ENCODE data around the gene TRIM34. TPM values are rescaled to one million over a fixed set of nuclear protein-coding genes. Genes with fewer than 3 reads are reported as not detected.
A peak's percentile ranks its signal among the peaks of the same experiment; 100 is the strongest.
"Not testable (repeated sequence)": the region's sequence is repeated elsewhere in the genome, so short reads cannot be mapped to it uniquely, and the experiment has no call there.

The TRIM34 gene
- total RNA-seq, 4 donors from 2014 or later, result 1.5 to 9.8 (median 7.1) TPM

DNA sequence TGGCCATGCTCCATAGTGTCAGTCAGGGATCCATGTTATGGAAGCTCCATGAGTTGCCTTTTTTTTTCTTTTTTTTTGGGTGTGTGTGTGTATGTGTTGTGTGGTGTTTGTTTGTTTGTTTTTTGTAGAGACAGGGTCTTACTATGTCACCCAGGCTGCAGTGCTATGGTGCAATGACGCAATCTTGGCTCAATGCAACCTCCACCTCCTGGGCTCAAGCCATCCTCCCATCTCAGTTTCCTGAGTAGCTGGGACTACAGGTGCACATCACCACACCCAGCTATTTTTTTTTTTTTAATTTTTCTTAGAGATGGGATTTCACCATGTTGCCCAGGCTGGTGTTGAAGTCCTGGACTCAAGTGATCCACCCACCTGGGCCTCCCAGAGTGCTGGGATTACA lies 63.7 kb downstream of the TRIM34 start:
- intact Hi-C loops (cut with DNase I; ENCODE audit: low total_unique reads) (loop anchor here (10.0 kb wide), 1 partner anchor 94 kb away; the partner anchor contains the start of gene TRIM6), in situ Hi-C loops (cut with MboI; ENCODE audit: low pct_ligation_motif_present in 1 of 4, low pct_unique_long_range_greater_than_20kb in 1 of 4, low sequenced_read_pairs in 3 of 4) (no loop called here)
- DNase-seq, result no peak
- TF ChIP-seq POLR2A (IDR thresholded peaks at IDR 0.05), result no peak
- TF ChIP-seq EP300 (IDR thresholded peaks at IDR 0.05; ENCODE audit: low read depth), result no peak
- TF ChIP-seq, protein P1, sequence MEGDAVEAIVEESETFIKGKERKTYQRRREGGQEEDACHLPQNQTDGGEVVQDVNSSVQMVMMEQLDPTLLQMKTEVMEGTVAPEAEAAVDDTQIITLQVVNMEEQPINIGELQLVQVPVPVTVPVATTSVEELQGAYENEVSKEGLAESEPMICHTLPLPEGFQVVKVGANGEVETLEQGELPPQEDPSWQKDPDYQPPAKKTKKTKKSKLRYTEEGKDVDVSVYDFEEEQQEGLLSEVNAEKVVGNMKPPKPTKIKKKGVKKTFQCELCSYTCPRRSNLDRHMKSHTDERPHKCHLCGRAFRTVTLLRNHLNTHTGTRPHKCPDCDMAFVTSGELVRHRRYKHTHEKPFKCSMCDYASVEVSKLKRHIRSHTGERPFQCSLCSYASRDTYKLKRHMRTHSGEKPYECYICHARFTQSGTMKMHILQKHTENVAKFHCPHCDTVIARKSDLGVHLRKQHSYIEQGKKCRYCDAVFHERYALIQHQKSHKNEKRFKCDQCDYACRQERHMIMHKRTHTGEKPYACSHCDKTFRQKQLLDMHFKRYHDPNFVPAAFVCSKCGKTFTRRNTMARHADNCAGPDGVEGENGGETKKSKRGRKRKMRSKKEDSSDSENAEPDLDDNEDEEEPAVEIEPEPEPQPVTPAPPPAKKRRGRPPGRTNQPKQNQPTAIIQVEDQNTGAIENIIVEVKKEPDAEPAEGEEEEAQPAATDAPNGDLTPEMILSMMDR (IDR thresholded peaks at IDR 0.05), result no peak
- no peak for TF ChIP-seq POLR2AphosphoS5 (IDR thresholded peaks at IDR 0.05)
- peak overlapping the region; percentile 82 to 88 (median 84) for H3K27ac ChIP-seq
- H3K4me3 ChIP-seq, result no peak overlapping the region
- H3K27me3 ChIP-seq, result no peaks in the 10 kb centered on the region
- no peaks in the 10 kb centered on the region for H3K36me3 ChIP-seq
- 100% methylated on average over 1 of the region's 1 CpG; no CpG with 5 or more reads in 1 of the 2 donors for WGBS, 2 donors (ENCODE audit: low coverage in 1 of 2)
- no peaks in the 10 kb centered on the region for H3K9me3 ChIP-seq
- peaks cover 3 to 40% (median 16%) of the 10 kb centered on the region in 4 donors for H3K4me1 ChIP-seq

DNA sequence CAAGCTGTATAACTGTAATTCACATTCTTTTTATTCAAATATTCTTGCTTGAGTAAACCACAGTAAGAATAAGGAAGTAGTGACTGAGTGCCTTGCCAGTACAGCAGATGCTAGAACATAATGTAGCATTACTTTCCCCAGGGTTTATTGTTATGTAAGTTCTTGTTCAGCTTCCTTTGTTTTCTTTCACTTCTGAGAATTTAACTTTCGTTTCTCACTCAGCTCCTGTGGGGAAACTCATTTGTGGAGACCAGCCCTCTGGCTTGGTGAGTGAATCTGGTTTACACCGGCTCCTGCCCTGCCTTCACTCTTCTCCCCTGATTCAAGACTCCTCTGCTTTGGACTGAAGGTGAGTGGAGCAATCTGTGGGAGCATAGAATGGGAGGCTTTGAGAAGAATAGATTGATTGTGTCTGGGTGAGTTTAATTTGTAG lies 64.8 kb downstream of the TRIM34 start, which contains the start of gene TRIM22:
TSS of gene TRIM22 (plus strand) at position 240 of the 433 bp plus-strand sequence. CDS start 6,443 bp downstream, outside the sequence.
- intact Hi-C loops (cut with DNase I; ENCODE audit: low total_unique reads) (loop anchor here (10.0 kb wide), 1 partner anchor 95 kb away; the partner anchor contains the start of gene TRIM6), in situ Hi-C loops (cut with MboI; ENCODE audit: low pct_ligation_motif_present in 1 of 4, low pct_unique_long_range_greater_than_20kb in 1 of 4, low sequenced_read_pairs in 3 of 4) (no loop called here)
- 0 to 4% methylated on average over 1 to 2 of the region's 2 CpGs for WGBS, 2 donors (ENCODE audit: low coverage in 1 of 2)
- Histone ChIP-seq H3K27ac (peak within 1 kb of the TSS; percentile 82 to 88 (median 84)), H3K36me3 (no peaks in the 10 kb centered on the region), H3K4me3 (peak within 1 kb of the TSS; percentile 15 to 48 (median 27)), H3K9me3 (no peaks in the 10 kb centered on the region), H3K27me3 (no peaks in the 10 kb centered on the region), H3K4me1 (peaks cover 3 to 32% (median 8%) of the 10 kb centered on the region in 4 donors)
- DNase-seq, result peak; percentile 50
- TF ChIP-seq EP300 (IDR thresholded peaks at IDR 0.05; ENCODE audit: low read depth), result no peak
- TF ChIP-seq POLR2AphosphoS5 (IDR thresholded peaks at IDR 0.05), result peak; percentile 40 to 66 (median 54)
- TF ChIP-seq POLR2A (IDR thresholded peaks at IDR 0.05), result peak; percentile 36

DNA sequence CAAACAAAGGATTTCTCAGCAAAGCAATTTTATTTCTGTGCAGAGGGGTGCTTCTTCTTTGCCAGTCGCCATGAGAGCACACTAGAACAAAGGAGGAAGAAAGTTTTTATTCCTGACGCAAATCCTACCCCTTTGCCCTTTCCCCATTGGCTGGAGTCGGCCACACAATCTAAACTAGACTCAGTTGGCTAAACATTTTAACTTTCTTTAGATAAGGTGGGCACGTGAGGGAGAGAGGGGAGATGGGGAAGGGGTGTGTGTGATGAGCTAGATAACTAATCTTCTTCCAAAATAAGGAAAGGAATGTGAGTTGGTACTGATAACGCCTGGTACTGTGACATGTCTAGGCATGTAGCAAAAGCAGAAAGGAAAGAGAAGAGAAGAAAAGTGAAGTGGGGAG lies 65.4 kb downstream of the TRIM34 start:
- Histone ChIP-seq H3K9me3 (no peaks in the 10 kb centered on the region), H3K27ac (peak overlapping the region; percentile 82 to 88 (median 84)), H3K4me1 (peaks cover 2 to 30% (median 7%) of the 10 kb centered on the region in 4 donors), H3K36me3 (no peaks in the 10 kb centered on the region), H3K4me3 (peak overlapping the region; percentile 15 to 48 (median 27)), H3K27me3 (no peaks in the 10 kb centered on the region)
- intact Hi-C loops (cut with DNase I; ENCODE audit: low total_unique reads), result no loop called here
- DNase-seq, result no peak
- TF ChIP-seq POLR2A (IDR thresholded peaks at IDR 0.05), result no peak
- TF ChIP-seq EP300 (IDR thresholded peaks at IDR 0.05; ENCODE audit: low read depth), result no peak
- TF ChIP-seq, protein P1 (IDR thresholded peaks at IDR 0.05), result no peak
- no peak for TF ChIP-seq POLR2AphosphoS5 (IDR thresholded peaks at IDR 0.05)
- in situ Hi-C loops (cut with MboI; ENCODE audit: low pct_ligation_motif_present in 1 of 4, low pct_unique_long_range_greater_than_20kb in 1 of 4, low sequenced_read_pairs in 3 of 4), result no loop called here
- 32 to 34% methylated on average over 2 to 5 of the region's 5 CpGs for WGBS, 2 donors (ENCODE audit: low coverage in 1 of 2)

DNA sequence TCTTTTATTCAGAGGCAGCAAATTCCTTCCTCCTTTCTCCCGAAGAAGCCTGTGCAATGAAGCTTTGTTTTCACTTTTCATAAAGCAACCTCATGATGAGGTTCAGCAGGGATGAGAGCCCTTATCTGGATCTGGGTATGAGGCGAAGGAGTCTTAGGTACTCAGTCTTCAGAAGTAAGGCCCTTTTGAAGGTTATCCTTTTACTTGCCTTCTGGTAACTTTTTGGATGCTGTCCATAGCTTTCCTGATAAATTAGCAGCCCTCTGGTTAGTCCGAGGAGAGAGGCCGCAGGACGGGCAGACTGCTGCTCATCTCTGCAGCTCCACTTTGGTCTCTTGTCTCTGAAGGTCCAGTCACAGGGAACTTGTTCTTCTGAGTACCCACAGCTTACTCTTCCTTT lies 65.9 kb downstream of the TRIM34 start:
- Histone ChIP-seq H3K9me3 (no peaks in the 10 kb centered on the region), H3K27me3 (no peaks in the 10 kb centered on the region), H3K36me3 (no peaks in the 10 kb centered on the region), H3K4me3 (peak overlapping the region; percentile 15 to 48 (median 27)), H3K27ac (peak overlapping the region; percentile 82 to 88 (median 84)), H3K4me1 (peaks cover 0 to 27% (median 5%) of the 10 kb centered on the region in 4 donors)
- TF ChIP-seq POLR2A (IDR thresholded peaks at IDR 0.05), result no peak
- TF ChIP-seq POLR2AphosphoS5 (IDR thresholded peaks at IDR 0.05), result no peak
- no peak for TF ChIP-seq EP300 (IDR thresholded peaks at IDR 0.05; ENCODE audit: low read depth)
- TF ChIP-seq, protein P1 (IDR thresholded peaks at IDR 0.05), result no peak
- in situ Hi-C loops (cut with MboI; ENCODE audit: low pct_ligation_motif_present in 1 of 4, low pct_unique_long_range_greater_than_20kb in 1 of 4, low sequenced_read_pairs in 3 of 4) (no loop called here), intact Hi-C loops (cut with DNase I; ENCODE audit: low total_unique reads) (no loop called here)
- WGBS, 2 donors (ENCODE audit: low coverage in 1 of 2), result 36 to 45% methylated on average over 4 to 5 of the region's 5 CpGs
- no peak for DNase-seq

DNA sequence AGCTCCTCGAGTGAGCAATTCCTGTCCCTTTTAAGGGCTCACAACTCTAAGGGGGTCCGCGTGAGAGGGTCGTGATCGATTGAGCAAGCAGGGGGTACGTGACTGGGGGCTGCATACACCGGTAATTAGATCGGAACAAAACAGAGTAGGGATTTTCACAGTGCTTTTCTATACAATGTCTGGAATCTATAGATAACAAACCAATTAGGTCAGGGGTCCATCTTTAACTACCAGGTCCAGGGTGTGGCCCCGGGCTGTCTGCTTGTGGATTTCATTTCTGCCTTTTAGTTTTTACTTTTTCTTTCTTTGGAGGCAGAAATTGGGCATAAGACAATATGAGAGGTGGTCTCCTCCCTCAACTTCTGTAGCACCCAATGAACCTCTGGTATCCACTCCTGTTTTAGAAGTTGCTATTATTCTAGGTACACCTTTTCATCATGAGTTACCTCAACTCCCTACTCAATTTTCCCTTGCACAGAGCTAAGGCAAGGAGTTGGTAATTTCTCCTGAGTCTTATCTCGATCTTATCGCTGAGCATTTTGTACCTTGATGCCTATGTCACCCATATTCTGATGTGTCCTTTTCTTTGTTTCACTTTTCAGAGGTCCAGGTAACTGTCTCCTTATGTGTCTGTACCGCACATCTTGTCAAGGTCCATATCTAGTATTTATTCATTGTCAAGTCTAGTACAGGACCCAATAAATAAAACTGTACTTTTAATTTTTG lies 66.6 kb downstream of the TRIM34 start:
- in situ Hi-C loops (cut with MboI; ENCODE audit: low pct_ligation_motif_present in 1 of 4, low pct_unique_long_range_greater_than_20kb in 1 of 4, low sequenced_read_pairs in 3 of 4), result not testable (repeated sequence)

More for the DNA sequence above, 66.6 kb downstream of the TRIM34 start:
- DNase-seq; H3K36me3 ChIP-seq; H3K27me3 ChIP-seq; intact Hi-C loops (cut with DNase I; ENCODE audit: low total_unique reads); H3K9me3 ChIP-seq: not testable (repeated sequence)
- H3K4me1 ChIP-seq, result peaks cover 0 to 27% (median 5%) of the 10 kb centered on the region in 4 donors
- 52 to 65% methylated on average over 9 to 12 of the region's 12 CpGs for WGBS, 2 donors (ENCODE audit: low coverage in 1 of 2)
- H3K27ac ChIP-seq, result peak overlapping the region; percentile 82 to 88 (median 84)
- H3K4me3 ChIP-seq, result peak overlapping the region in 3 of 4 donors; percentile 21 to 48 (median 33)

Data from transverse colon (tissue), 4 donors.